Stimulated activated CD8-positive, alpha-beta memory T cell treated with anti-CD3 and anti-CD28 coated beads, Interleukin-12 subunit alpha, Interleukin-12 subunit beta, amount 100 ng/mL, for 4 hours (primary cell): ENCODE measurements around the gene CGREF1.

Source experiments
- DNase-seq: peaks from one replicate; pipeline ENCODE4 v3.0.0-alpha.2; 2020; ENCODE audit warnings: low read depth

Gene CGREF1

DNA sequence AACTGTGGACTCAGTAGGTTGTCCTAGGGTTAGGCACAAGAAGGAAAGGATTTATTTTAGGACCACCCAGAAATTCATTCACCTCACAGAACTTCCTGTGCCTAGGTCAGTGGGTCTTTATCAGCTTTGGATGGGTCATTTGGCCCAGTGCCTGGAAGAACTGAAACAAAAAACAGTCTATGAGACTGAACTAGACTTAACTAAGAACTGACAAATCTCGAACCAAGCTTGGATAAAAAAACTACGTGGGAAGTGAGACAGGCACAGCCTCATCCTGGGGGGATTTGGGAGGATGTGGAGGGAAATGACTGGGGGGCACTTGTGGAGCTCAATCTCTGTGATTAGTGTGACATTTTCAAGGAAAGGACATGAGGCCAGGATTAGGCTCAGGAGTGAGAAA, 45.1 kb downstream of the CGREF1 start:
- no peak for DNase-seq

DNA sequence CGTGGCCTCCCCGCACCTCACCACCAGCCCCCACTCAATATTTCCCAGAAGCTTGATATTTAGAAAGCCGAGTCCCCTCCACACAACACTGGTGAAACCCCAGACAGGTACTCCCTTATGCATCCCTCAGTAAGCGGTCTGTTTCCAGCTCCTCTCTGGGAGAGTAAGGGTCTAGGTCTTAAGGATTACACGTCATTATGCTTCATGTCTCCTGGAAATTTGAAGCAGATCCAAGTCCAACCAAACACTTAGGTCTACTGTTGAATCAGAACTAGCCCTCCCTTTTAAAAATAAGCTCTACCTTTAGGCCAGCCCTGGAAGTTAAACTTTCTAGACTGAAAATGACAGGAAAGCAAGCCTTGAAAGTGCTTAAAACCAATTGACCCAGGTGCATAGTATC, 46.0 kb downstream of the CGREF1 start:
- DNase-seq: no peak

DNA sequence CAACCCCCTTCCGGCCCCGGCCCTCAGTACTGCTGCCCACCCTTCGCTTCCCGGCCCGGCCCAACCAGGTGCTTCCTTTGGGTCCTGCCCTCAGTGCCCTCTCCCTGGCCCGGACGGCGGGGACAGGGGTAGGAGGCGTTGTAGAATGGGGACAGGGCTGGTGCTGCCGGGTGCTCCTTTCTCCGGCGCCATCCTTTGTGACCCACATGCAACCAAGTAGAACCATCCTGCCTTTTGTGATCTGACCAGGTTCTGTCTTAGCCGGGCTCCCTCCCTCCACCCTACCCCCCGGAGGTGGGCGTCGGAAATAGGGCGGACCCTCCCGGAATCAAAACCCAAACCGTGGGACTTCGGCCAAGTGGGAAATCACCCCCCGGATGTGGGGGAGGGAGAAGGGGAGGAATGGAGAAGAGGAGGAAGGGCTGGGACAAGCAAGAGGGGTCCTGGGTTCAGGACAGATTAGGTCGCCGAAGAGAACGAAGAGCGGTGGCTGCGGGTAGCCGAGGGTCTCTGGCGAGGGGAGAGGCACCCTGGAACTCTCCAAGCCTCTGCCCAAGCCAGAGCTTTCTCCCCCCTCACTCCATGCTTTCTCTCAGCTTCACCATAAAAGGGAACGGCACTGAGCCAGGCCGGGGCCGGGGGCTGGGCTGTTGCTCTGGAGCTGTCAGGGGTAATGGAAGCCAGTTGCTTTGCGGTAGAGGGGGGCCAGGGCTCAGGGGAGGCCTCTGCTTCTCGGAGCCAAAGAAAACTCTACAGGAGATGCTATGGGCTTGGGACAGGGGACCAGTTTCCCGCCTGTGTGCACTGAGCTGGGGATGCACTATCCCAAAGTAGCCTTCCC, 46.7 kb downstream of the CGREF1 start:
- DNase-seq: no peak

DNA sequence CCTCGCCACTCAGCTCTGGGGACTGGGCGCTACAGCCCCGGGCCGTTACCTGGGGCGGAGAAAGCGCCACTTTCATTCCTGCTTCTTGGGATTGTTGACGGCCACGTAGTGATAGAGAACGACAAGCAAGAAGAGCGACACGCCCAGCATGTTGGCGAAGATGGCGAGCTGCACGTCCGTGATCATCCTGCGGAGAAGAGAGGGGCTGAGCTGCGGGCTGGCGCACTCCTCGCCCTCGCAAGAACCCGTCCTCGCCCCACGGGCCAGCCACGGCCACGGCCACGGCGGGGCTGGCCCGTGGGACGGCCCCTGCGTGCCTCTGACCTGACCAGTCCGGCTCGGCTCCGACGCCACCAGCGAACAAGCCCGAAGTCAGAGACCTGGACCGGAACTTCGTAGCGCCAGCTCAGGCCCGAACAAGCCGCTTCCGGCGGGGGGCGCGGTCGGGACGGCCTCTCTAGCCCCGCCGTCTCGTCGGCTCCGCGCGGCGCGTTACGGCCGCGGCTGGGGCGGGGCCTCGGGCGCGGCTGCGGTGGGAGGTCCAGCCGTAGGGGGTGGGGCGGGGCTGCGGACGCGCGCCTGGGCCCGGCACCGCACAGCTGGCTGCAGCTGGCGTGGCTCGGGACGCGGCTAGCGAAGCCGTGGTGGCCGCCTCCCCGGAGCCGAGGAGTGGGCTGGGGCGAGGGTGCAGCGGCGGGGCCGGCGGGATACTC, 47.5 kb downstream of the CGREF1 start, which contains the start of gene OST4:
OST4 (minus strand) TSS at position 378 of the 713 bp plus-strand sequence.
- peak; percentile 86 for DNase-seq

DNA sequence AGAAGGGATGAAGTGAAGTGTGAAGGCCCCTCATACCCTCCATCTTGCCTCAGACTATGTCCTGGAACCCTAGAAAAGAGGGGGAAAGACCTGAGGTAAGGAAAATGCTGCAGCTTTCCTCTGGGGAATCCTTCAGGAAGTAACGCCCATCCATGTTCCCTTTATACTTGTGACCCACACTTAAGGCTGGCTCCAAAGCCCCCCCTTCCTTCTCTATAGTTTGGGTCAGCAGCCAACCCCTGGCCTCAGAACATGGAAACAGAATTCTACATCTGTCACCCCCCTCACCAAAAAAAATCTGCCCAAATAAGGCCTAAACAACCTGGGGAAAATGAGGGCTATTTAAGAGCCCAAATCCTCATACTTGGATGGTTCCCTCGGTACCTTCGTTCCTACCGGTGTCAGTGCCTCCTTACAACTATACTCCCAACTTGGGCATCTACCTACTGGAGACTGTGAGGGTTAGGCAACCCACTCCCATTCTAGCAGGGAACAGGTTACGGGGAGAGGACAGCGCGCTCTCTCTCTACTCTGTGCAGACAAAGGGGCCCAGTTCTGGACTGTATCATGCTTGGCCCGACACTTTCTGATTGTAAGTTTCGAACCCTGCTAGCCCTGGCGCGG, 48.2 kb downstream of the CGREF1 start:
- DNase-seq: no peak

- no peak for DNase-seq
Measured at GRCh38 chr2:27069961-27070618, 48.8 kb downstream of the CGREF1 start.

DNA sequence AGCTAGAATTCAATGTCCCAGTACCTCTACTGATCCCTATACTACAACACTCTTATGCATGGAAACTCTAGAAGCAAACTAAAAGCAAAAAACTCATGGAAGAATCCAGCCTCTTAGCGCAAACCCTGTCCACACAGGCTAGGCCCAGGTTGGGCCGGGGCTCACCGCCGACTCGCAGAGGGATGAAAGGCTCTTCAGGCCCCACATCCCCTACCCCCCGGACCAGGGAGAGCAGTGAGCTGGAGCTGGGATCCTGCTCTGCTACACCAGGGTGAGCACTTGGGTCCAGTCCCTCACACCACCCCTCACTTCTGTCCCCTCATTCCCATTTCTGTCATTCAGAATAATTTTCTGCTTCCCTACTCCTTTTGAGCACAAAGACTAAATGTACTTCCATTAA, 49.5 kb downstream of the CGREF1 start:
- DNase-seq: no peak

GRCh38 chr2:27067385-27067784, 51.5 kb downstream of the CGREF1 start:
- no peak for DNase-seq

DNA sequence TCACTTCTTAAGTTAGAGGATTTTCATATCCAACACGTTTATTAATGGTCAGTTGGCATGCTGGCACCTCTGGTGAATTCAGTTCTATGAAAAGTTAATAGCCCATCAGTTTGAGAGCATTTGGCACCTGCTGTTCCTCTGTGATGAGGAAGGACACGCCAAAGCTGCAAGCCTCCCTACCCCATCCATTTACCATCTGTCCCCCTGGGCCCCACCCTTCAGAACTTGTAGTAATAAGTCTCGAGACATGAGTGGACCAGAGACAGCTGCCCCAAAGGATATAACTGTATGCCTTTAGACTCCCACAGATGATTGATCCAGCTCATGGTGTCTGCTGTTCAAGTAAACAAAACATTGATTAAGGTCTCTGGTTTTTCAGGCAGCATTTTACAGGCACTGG, 53.8 kb downstream of the CGREF1 start:
- no peak for DNase-seq

DNA sequence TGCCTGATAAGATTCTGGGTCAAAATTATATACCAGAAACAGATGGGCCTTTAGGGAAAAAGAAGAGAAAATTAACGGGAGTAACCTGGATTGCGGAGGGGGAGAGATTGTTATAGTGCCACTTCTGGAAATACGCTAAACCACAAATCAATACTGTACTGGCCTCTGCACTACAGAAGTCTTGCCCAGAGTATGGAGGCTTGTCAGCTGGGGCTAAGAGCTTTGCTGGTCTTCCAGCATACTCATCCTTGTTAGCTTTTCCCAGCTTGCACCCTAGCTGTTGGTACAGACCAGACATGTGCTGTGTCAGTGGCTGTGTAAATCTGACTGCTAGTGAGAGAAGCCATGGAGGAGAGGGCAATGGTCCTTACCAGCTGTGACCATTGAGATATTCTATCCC, 58.6 kb downstream of the CGREF1 start:
- no peak for DNase-seq

- DNase-seq: no peak
Measured at GRCh38 chr2:27059141-27059820, 59.6 kb downstream of the CGREF1 start.

GRCh38 chr2:27058210-27058609, 60.7 kb downstream of the CGREF1 start:
- no peak for DNase-seq

- no peak for DNase-seq
Measured at GRCh38 chr2:27057184-27057583, 61.7 kb downstream of the CGREF1 start.

DNA sequence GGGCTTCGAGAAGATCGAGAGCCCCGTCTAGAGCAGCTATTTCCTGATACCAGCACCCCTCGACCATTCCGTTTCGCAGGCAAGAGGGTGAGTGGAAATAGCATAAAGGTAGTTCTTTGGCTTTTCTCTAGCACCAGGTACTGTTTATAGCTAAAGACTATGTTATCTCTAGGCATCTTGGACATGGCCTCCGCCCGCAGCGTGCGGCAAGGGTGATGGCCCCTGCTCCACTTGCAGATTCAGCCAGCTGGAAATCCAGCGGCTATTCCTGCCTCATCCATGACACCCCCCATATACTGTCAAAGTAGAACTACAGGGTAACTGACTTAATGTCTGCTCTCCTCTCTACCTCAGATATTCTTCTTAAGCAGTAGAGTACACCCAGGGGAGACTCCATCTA, 64.2 kb downstream of the CGREF1 start:
- DNase-seq: no peak

DNA sequence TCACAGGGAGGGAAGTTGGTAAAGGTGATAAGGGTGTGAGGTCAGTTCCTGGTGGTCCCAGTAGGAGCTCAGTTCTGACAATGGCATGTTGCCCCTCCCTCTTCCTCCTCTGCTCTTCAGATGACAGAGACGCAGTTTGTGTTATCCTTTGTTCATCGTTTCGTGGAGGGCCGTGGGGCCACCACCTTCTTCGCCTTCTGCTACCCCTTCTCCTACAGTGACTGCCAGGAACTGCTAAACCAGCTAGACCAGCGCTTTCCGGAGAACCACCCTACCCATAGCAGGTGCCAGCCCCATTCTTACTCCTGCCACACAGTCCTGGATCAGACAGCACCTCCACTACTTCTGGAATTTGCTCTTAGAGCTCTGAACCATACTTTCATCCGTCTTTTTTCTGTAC, 65.2 kb downstream of the CGREF1 start:
- DNase-seq: no peak

DNA sequence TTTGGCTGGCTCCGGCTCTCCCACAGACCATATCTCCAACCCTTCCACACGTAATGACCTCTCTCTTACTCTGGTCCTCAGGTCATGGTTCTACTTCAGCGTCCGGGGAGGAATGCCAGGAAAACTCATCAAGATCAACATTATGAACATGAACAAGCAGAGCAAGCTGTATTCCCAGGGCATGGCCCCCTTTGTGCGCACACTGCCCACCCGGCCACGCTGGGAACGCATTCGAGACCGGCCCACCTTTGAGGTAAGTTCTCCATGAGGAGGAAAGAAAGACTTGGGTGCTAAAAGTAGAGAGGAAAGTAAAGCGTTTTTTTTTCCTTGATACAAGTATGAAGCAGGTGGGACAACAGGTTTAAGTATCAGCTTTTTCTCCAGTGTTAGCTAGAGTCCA, 65.6 kb downstream of the CGREF1 start:
- no peak for DNase-seq

DNA sequence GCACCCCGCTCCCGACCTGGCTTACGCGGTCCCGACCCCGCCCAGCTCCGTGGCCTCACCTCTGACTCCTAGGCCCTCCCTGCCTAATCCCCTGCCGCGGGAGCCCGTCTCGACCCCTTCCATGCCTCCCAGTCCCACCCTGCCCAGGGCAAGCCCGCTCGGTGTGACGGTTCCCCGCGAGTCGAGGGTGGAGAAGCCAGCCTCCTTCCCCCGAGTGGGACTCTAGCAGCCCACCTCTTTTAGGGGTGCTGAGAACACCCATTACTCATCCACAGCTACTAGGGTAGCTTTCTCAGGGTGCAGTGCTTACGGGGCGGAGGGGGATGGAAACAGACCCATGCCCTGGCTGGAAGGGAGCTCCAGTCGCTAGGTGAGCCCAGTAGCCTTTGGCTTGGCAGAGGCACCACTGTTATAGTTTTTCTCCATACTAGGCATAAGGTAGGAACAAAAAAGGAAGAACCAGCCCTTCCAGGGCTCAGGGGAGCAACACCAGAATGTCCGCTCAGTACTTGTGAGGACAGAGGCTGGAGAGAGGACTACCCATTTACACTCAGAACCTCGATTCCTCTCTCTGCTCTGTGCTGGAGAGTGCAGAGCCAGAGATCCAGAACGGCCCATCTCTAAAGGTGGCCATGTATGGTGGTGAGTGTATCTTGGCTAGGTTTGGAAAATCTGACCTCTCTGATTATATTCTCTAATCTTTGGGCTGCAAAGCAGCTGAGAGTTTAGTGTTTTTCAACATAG, 66.9 kb downstream of the CGREF1 start:
- no peak for DNase-seq

GRCh38 chr2:27050996-27051901, 67.7 kb downstream of the CGREF1 start, which contains the start of gene AGBL5:
Gene AGBL5, plus strand, starts transcription at chr2:27051668. Its CDS starts 1,291 bp downstream, at chr2:27052959.
- DNase-seq: peak; percentile 91
